GM19240 (cell line): ENCODE data around the gene C1QTNF12.
A peak's percentile ranks its signal among the peaks of the same experiment; 100 is the strongest.
"Not testable (repeated sequence)": the region's sequence is repeated elsewhere in the genome, so short reads cannot be mapped to it uniquely, and the experiment has no call there.

ENCODE experiments used
- DNase-seq: peaks from one replicate; pipeline ENCODE4 v3.0.0; 2011; ENCODE audit warnings: low spot score; ENCODE audit not compliant: insufficient read length

Gene C1QTNF12

GRCh38 chr1:1259951-1260600 lies 13.6 kb upstream of the C1QTNF12 start:
- no peak for DNase-seq

- DNase-seq, result no peak
Observed at GRCh38 chr1:1259540-1259939, 13.0 kb upstream of the C1QTNF12 start.

- no peak for DNase-seq
Observed at GRCh38 chr1:1259119-1259488, 12.6 kb upstream of the C1QTNF12 start.

- DNase-seq, result no peak
Observed at GRCh38 chr1:1256956-1257871, 10.7 kb upstream of the C1QTNF12 start.

- no peak for DNase-seq
Observed at GRCh38 chr1:1255611-1256010, 9.1 kb upstream of the C1QTNF12 start.

- DNase-seq, result no peak
Observed at GRCh38 chr1:1255078-1255477, 8.6 kb upstream of the C1QTNF12 start.

GRCh38 chr1:1254667-1254998 lies 8.1 kb upstream of the C1QTNF12 start:
- DNase-seq, result no peak

- DNase-seq, result no peak
Observed at GRCh38 chr1:1253972-1254666, 7.6 kb upstream of the C1QTNF12 start.

GRCh38 chr1:1253314-1253713 lies 6.8 kb upstream of the C1QTNF12 start:
- no peak for DNase-seq

- DNase-seq, result peak; percentile 94
Observed at GRCh38 chr1:1250786-1251284, 4.3 kb upstream of the C1QTNF12 start.

GRCh38 chr1:1248009-1248913 lies 1.7 kb upstream of the C1QTNF12 start:
- not testable (repeated sequence) for DNase-seq

- DNase-seq, result no peak
Observed at GRCh38 chr1:1247341-1247913, 905 bp upstream of the C1QTNF12 start.

- DNase-seq, result no peak
Observed at GRCh38 chr1:1245817-1246576, 525 bp downstream of the C1QTNF12 start.

GRCh38 chr1:1245178-1245816 lies 1.2 kb downstream of the C1QTNF12 start:
- DNase-seq, result no peak

- no peak for DNase-seq
Observed at GRCh38 chr1:1244192-1244811, 2.2 kb downstream of the C1QTNF12 start.

GRCh38 chr1:1243807-1244191 lies 2.7 kb downstream of the C1QTNF12 start:
- DNase-seq, result no peak

- no peak for DNase-seq
Observed at GRCh38 chr1:1243266-1243660, 3.3 kb downstream of the C1QTNF12 start.

GRCh38 chr1:1242461-1243265 lies 3.9 kb downstream of the C1QTNF12 start:
- no peak for DNase-seq
